ENCODE measurements around the gene NEK11. TPM values are rescaled to one million over a fixed set of nuclear protein-coding genes. Genes with fewer than 3 reads are reported as not detected.

NEK11 gene
- total RNA-seq, 2 donors from 2014 or later = 6.4 to 9.7 TPM

DNA sequence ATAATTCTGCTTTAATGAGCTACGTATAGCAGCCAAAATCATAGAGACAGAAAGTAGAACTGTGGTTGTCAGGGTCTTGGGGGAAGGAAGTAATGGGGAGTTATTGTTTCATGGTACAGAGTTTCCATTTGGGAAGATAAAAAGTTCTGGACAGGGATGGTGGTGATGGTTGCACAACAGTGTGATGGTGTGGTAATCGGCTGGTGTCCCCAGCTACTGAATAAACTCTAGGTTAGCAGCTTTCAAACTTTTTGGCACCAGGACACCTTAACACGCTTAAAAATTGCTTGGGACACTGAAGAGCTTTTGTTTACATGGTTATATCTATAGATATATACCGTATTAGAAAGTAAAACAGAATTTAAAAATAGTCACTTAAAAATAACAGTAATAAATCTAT, 166.0 kb downstream of the NEK11 start:
- Mint-ChIP-seq H3K36me3 (ENCODE audit: low read depth) (peaks cover 2% of the 10 kb centered on the region), H3K4me3 (no peak overlapping the region), H3K27ac (no peak overlapping the region), H3K27me3 (no peaks in the 10 kb centered on the region), H3K4me1 (no peaks in the 10 kb centered on the region)
- no peak for ATAC-seq
- DNase-seq = no peak
- no peaks in the 10 kb centered on the region for H3K9me3 ChIP-seq (ENCODE audit: control insufficient read depth, low read length, poor library complexity, severe bottlenecking)

DNA sequence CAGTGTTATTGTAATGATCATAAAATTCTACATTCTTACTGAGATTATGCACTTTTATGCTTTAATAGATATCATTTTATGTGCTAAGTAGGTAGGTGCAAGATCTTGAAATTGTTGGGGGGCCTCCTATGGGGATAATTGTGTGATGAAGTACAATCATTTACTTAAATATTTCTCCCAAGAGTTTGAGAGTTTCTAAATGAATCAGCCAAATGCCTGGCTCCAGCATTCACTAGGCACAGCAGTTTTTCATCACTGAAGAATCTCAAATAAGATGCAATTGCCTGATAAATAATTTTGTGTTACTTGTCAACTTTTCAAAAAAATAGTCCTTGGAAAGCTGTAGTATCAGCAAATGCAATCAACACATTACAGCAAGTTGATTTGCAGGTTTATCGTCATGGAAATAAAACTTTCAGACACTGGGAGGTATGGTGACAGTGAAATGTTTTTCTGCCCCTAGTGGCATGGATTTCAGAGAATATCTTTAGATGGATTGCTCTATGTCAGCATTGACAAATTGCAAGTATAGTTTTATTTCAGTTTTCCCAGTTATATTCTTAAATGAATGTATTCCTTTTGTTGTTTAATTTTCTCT, 167.1 kb downstream of the NEK11 start:
- Mint-ChIP-seq H3K4me1 (no peaks in the 10 kb centered on the region), H3K27ac (no peak overlapping the region), H3K36me3 (ENCODE audit: low read depth) (no peaks in the 10 kb centered on the region), H3K27me3 (no peaks in the 10 kb centered on the region), H3K4me3 (no peak overlapping the region)
- H3K9me3 ChIP-seq (ENCODE audit: control insufficient read depth, low read length, poor library complexity, severe bottlenecking) = no peaks in the 10 kb centered on the region
- no peak for ATAC-seq
- no peak for DNase-seq

DNA sequence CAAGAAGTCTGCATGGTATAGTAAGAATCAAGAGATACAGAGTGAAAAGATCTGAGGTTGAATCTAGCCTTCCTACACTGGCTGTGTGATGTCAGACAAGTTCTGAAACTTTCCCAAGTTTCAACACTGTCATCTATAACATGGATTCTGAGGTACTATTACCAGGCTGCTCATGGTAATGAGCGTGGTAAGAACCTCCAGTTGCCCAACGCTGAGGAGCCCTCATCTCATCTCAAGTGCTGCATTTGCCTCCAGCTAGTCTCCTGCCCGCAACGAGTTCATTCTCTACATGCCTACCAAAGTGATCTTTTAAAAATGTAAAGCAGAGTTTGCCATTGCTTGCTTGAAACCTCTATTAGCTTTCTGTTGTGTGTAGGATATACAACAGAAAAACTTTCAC, 168.1 kb downstream of the NEK11 start:
- H3K27ac Mint-ChIP-seq = no peak overlapping the region

DNA sequence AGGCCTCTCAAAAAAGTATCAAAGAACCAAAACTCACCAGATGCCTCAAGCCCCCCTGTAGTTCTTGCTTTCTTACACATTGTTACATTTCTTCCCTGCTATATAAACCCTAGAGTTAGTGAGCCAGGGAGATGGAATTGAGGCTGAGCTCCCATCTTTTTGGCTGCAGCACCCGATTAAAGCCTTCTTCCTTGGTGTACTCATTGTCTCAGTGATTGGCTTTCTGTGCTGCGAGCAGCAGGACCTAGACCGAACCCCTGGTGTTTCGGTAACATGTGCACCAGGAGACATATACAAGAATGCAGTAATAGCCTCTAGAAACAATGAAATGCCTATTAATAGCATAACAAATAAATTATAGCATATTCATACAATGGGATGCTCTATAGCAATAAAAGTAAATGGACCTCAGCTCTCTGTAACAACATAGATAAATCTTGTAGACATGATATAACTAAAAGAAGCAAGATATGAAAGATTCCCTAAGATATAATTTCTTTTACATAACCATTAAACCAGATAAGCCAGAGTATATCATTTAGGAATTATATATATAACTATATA, 174.0 kb downstream of the NEK11 start:
- H3K4me3 Mint-ChIP-seq = no peak overlapping the region
- H3K9me3 ChIP-seq (ENCODE audit: control insufficient read depth, low read length, poor library complexity, severe bottlenecking) = no peaks in the 10 kb centered on the region
- ATAC-seq = no peak
- no peak overlapping the region for H3K27ac Mint-ChIP-seq
- no peak for DNase-seq
- H3K36me3 Mint-ChIP-seq (ENCODE audit: low read depth) = no peaks in the 10 kb centered on the region
- H3K27me3 Mint-ChIP-seq = no peaks in the 10 kb centered on the region
- H3K4me1 Mint-ChIP-seq = no peaks in the 10 kb centered on the region

More for the DNA sequence above, 168.1 kb downstream of the NEK11 start:
- no peaks in the 10 kb centered on the region for H3K27me3 Mint-ChIP-seq
- no peaks in the 10 kb centered on the region for H3K4me1 Mint-ChIP-seq
- no peak overlapping the region for H3K4me3 Mint-ChIP-seq
- ATAC-seq (no peak), DNase-seq (no peak)
- no peaks in the 10 kb centered on the region for H3K9me3 ChIP-seq (ENCODE audit: control insufficient read depth, low read length, poor library complexity, severe bottlenecking)
- H3K36me3 Mint-ChIP-seq (ENCODE audit: low read depth) = no peaks in the 10 kb centered on the region

DNA sequence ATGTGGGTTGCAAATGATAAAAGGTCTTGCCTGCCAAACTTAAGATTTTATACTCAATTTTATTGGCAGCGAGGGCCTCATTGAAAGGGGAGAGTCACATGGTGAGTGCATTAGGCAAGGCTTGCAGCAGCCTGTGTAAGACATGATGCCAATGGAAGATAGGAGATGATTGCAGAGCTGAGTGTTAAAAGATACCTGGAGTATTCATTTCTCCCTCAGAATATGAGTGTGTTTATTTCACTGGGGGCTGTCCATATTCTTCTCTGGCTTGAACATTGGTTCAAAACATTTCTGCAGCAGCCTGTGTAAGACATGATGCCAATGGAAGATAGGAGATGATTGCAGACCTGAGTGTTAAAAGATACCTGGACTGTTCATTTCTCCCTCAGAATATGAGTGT, 189.7 kb downstream of the NEK11 start:
- no peak overlapping the region for H3K4me3 Mint-ChIP-seq
- no peak for ATAC-seq

DNA sequence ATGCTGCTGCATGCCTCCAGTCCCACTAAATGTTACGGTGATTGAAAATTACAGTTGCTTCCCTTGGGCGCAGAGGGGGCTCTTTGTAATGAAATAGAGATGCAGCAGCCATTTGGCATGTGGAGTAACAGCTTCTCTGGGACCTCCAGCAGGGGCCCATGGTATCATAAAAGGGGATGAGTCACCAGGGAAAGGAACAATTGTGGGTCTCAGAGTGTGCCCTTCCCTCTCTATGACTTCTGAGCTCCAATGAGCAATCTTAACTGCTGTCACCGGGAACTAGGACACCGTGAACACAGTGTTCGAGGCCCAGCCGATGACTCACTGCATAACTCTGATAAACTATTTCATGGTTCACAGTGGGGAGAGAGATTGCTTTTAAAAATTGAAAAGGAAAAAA, 190.1 kb downstream of the NEK11 start:
- H3K9me3 ChIP-seq (ENCODE audit: control insufficient read depth, low read length, poor library complexity, severe bottlenecking) = no peaks in the 10 kb centered on the region
- ATAC-seq (no peak), DNase-seq (no peak)
- H3K27me3 Mint-ChIP-seq = no peaks in the 10 kb centered on the region
- H3K36me3 Mint-ChIP-seq (ENCODE audit: low read depth) = peaks cover 3% of the 10 kb centered on the region
- no peaks in the 10 kb centered on the region for H3K4me1 Mint-ChIP-seq
- peak overlapping the region; percentile 62 for H3K27ac Mint-ChIP-seq
- H3K4me3 Mint-ChIP-seq = no peak overlapping the region

More for the DNA sequence above, 189.7 kb downstream of the NEK11 start:
- Mint-ChIP-seq H3K27me3 (no peaks in the 10 kb centered on the region), H3K4me1 (no peaks in the 10 kb centered on the region), H3K36me3 (ENCODE audit: low read depth) (peaks cover 6% of the 10 kb centered on the region), H3K27ac (no peak overlapping the region)
- no peak for DNase-seq
- no peaks in the 10 kb centered on the region for H3K9me3 ChIP-seq (ENCODE audit: control insufficient read depth, low read length, poor library complexity, severe bottlenecking)

DNA sequence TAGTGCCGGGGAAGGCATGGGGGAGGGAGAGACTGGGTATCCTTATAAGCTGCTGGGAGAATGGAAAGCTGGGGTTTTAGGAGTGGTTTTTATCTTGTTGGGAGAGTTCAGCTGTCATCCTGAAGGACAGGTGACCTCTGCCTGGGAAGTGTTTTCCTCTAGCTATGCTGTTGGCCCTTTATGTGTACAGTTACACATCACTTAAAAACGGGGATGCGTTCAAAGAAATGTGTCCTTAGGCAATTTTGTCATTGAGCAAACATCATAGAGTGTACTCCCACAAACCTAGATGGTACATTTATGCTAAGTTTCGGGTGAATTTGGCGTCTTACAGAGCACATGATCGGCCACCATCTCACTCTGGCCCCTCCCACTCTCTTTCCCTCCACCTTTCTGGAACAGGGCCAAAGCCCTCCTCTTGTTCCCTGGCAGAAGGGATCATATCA, 190.6 kb downstream of the NEK11 start:
- no peaks in the 10 kb centered on the region for H3K27me3 Mint-ChIP-seq
- H3K36me3 Mint-ChIP-seq (ENCODE audit: low read depth) = peaks cover 3% of the 10 kb centered on the region
- ATAC-seq (no peak), DNase-seq (no peak)
- H3K4me3 Mint-ChIP-seq = no peak overlapping the region
- H3K4me1 Mint-ChIP-seq = no peaks in the 10 kb centered on the region
- H3K9me3 ChIP-seq (ENCODE audit: control insufficient read depth, low read length, poor library complexity, severe bottlenecking) = no peaks in the 10 kb centered on the region
- peak overlapping the region; percentile 62 for H3K27ac Mint-ChIP-seq

DNA sequence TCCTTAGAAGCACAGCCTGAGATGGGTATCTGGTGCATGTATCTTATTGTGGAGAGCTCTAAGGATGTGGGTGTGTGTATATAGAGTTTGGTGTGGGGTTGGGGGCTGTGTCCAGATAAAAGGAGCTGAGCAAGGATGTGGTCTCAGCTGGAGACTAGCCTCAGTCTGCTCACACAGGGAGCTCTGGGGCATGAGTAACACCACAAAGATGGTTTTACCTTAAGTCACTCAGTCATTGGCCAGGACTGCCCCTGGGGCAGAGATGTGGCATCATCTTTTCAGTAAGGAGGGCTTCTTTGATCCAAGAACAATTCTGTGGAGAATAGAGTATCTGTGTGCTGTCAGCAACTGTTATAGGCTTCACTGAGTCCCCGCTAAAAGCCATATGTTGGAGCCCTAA, 191.5 kb downstream of the NEK11 start:
- Mint-ChIP-seq H3K4me3 (no peak overlapping the region), H3K36me3 (ENCODE audit: low read depth) (peaks cover 3% of the 10 kb centered on the region), H3K27me3 (no peaks in the 10 kb centered on the region), H3K27ac (no peak overlapping the region), H3K4me1 (peaks cover under 1% of the 10 kb centered on the region)
- DNase-seq = no peak
- ATAC-seq = no peak
- H3K9me3 ChIP-seq (ENCODE audit: control insufficient read depth, low read length, poor library complexity, severe bottlenecking) = no peaks in the 10 kb centered on the region

DNA sequence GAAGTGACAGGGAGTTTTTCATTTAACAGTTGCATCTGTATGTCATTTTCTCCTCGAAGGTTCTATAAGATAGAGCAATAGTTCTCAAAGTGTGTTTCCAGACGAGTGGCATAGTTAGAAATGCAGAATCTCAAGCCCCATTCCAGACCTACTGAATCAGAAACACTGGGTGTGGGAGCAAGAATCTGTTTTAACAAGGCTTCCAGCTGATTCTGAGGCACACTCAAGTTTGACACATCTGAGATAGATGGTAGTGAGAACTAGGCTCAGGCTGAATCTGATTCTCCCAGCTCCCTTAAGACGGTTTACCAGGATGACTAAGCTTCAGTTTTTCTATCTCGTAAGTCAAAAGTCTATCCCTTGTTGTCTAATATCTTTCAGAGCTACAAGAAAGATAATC, 195.1 kb downstream of the NEK11 start:
- Mint-ChIP-seq H3K4me3 (no peak overlapping the region), H3K27ac (no peak overlapping the region), H3K36me3 (ENCODE audit: low read depth) (no peaks in the 10 kb centered on the region), H3K4me1 (peaks cover 2% of the 10 kb centered on the region), H3K27me3 (no peaks in the 10 kb centered on the region)
- no peak for DNase-seq
- no peak for ATAC-seq
- H3K9me3 ChIP-seq (ENCODE audit: control insufficient read depth, low read length, poor library complexity, severe bottlenecking) = no peaks in the 10 kb centered on the region

DNA sequence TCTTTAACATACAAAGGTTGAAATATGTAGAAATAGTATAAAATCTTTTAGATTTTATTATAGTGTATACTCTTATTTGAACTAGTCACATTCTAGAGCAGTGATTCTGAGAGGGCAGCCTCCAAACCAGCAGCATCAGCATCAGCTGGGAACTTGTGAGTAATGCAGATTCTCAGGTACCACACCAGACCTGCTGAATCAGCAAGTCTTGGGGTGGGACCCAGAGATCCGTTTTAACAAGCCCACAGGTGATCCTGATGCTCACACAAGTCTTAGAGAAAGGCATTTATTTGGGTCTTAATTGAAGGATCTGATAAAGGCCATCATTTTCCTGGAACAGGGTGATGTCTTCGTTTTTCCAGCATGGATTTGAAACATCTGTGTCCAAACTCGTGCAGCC, 195.9 kb downstream of the NEK11 start:
- H3K36me3 Mint-ChIP-seq (ENCODE audit: low read depth) = no peaks in the 10 kb centered on the region
- ATAC-seq (no peak), DNase-seq (no peak)
- peaks cover 2% of the 10 kb centered on the region for H3K4me1 Mint-ChIP-seq
- no peaks in the 10 kb centered on the region for H3K9me3 ChIP-seq (ENCODE audit: control insufficient read depth, low read length, poor library complexity, severe bottlenecking)
- H3K27ac Mint-ChIP-seq = no peak overlapping the region
- H3K4me3 Mint-ChIP-seq = no peak overlapping the region
- H3K27me3 Mint-ChIP-seq = no peaks in the 10 kb centered on the region

DNA sequence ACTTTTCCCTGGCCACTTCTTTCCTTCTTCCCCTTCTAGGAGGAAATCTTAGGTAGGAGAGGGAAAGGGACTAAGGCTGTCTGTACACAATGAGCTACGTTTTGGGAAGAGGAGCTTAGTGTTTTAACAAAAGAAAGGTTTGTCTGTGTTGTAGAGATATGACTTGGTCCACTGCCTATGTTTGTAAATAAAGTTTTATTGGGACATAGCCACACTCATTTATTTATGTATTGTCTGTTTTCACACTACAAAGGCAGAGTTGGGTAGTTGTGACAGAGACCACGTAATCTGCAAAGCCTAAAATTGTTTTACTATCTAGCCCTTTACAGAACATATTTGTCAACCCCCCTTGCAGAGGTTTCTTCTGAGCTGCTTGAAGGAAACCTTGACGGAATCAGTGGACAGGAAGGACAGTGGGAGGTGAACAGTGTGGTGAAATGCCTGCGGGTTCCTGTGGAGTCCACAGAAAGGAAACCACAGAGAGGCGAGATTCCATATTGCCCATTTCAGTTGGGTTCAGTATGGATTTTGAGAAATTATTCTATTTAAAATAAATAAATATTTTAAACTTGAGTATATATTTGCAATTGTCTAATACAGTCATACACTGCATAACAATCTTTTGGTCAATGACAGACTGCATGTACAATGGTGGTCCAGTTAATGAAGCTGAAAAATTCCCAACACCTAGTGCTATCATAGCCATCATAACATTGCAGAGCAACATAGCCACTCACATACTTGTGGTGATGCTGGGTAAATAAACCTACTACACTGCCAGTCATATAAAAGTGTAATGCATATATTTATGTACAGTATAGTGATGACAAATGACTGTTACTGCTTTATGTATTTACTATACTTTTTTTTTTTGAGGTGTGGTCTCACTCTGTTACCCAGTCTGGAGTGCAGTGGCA, 197.0 kb downstream of the NEK11 start:
- ATAC-seq (no peak), DNase-seq (no peak)
- no peak overlapping the region for H3K27ac Mint-ChIP-seq
- H3K36me3 Mint-ChIP-seq (ENCODE audit: low read depth) = no peaks in the 10 kb centered on the region
- no peaks in the 10 kb centered on the region for H3K27me3 Mint-ChIP-seq
- H3K9me3 ChIP-seq (ENCODE audit: control insufficient read depth, low read length, poor library complexity, severe bottlenecking) = no peaks in the 10 kb centered on the region
- no peak overlapping the region for H3K4me3 Mint-ChIP-seq
- peaks cover 2% of the 10 kb centered on the region for H3K4me1 Mint-ChIP-seq

DNA sequence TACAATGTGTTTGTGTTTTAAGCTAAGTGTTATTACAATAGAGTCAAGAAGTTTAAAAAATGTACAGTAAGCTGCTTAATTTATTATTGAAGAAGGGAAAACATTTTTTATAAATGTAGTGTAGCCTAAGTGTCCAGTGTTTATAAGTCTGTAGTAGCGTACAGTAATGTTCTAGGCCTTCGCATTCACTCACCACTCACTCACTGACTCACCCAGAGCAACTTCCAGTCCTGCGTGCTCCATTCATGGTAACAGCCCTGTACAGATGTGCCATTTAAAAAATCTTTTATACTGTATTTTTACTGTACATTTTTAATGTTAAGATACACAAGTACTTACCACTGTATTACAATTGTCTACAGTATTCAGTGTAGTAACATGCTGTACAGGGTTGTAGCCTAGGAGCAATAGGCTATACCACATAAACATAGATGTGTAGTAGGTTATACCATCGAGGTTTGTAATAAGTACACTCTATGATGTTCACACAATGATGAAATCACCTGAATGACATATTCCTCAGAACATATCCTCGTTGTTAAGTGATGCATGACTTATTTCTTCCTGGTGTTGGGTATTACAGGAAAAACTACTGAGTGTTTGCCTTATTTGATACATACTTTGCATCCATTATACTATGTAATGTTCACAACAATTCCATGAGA, 198.3 kb downstream of the NEK11 start:
- H3K4me1 Mint-ChIP-seq = peaks cover 2% of the 10 kb centered on the region
- H3K36me3 Mint-ChIP-seq (ENCODE audit: low read depth) = peaks cover 2% of the 10 kb centered on the region
- no peak overlapping the region for H3K4me3 Mint-ChIP-seq
- H3K27me3 Mint-ChIP-seq = no peaks in the 10 kb centered on the region
- ATAC-seq = no peak
- DNase-seq = no peak
- H3K9me3 ChIP-seq (ENCODE audit: control insufficient read depth, low read length, poor library complexity, severe bottlenecking) = no peaks in the 10 kb centered on the region
- H3K27ac Mint-ChIP-seq = no peak overlapping the region

DNA sequence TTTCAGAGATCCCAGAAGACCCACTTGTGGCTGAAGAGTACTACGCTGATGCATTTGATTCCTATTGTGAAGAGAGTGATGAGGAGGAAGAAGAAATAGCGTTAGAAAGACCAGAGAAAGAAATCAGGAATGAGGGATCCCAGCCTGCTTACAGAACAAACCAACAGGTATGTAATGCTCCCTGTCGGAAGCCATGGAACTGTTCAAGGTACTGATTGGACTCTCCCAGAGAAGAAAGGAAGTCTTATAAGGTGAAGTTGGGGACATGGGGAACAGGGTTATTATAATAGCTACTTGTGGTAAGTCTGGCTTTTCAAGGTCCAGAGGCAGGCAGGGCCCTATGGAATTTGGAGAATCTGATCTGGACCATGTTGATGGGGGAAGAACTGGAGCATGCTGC, 201.8 kb downstream of the NEK11 start:
- Mint-ChIP-seq H3K36me3 (ENCODE audit: low read depth) (peaks cover 2% of the 10 kb centered on the region), H3K27ac (no peak overlapping the region), H3K4me3 (no peak overlapping the region), H3K27me3 (no peaks in the 10 kb centered on the region), H3K4me1 (no peaks in the 10 kb centered on the region)
- H3K9me3 ChIP-seq (ENCODE audit: control insufficient read depth, low read length, poor library complexity, severe bottlenecking) = no peaks in the 10 kb centered on the region
- DNase-seq = no peak
- no peak for ATAC-seq

Measured in T-helper 17 cell (primary cell).